GM19328 (cell line): Measurements from ENCODE around the gene KRT3.

Experiments
- ATAC-seq: cut with Tn5 transposase; IDR thresholded peaks from one replicate; pipeline ENCODE4 v1.9.1; 2021; ENCODE audit warnings: mild to moderate bottlenecking, moderate library complexity; ENCODE audit not compliant: unreplicated experiment

KRT3 gene

DNA sequence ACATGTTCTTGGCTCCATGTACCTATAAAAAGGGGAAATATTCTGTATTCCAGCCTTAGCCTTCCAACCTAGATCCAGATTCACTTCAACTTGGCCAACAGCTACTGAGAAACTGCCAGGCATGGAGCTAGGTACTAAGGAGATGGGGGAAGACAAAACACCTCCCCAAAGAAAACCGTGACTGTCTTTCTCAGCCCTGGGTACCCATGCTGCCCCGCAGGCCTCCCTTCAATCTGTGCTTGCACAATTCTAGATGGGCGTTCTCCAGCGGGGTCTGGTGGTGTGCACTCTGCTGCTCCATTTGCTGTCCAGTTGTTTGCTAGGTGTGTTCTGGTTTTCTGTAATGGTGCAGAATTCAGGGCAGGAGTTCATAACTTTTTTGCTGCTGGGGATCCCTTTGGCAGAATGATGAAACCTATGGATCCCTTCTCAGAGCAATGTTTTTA, 18.8 kb upstream of the KRT3 start:
- no peak for ATAC-seq

DNA sequence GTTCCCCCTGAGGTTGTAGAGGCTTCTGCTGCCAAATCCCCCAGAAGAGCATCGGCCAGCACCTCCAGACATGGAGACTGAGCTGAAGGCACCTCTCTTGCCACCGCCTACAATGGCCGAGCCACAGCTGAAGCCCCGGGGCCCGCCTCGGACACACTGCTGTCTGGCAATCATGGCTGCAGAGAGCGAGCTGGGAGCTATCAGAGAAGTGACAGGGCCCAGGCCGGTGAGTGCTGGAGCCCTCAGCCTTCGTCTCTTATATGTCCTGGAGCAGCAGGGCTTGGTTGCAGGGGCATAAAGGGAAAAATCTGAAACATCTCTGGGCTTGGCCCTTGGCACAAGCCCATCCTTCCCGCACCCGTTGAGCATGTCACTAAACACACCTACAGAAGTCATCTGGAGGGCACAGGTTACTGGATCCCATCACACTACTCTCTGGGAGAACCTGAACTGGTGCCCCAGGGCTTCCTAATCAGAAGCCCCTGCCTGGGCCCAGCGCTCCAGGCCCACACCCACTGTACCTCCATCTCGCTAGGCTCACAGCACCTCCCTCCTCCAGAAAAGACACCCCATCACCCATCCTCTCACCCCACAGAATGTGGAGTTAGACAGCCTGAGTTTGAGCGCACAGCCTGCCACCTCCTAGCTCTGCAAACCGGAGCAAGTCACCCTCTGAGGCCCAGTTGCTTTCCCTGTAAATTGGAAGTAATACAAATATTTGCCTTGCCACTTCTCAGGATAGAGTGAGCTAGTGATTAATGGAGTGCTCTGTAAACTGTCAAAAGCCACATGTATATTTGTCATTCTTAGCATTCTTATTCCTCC, 18.2 kb upstream of the KRT3 start, which contains the start of gene KRT4:
Gene KRT4, minus strand, starts transcription at position 232 of the 825 bp plus-strand sequence. Its CDS starts 58 bp downstream, at position 174.
- no peak for ATAC-seq

DNA sequence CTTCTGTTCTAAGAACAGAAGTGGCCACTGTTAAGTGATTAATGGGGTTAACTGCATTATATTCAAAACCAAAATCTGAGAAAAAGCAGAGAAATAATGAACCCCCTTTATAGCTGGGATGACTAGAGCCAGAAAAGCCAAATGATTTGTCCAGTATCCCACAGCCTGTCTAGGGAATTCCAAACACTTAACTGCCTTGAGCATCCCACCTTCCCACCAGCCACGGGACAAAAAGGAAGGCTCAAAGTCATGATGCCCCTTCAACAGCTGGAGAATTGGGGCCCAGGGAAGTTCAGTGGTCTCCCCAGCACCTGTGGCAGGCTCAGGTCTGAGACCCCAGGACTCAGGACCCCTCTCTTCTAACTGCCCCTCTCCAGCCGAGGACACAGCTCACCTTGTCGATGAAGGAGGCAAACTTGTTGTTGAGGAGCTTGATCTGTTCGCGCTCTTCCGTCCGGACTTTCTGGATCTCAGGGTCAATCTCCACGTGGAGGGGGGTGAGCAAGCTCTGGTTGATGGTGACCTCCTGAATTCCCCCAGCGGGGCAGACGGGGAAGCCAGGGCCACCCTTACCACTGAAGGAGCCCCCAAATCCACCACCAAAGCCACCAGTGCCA, 17.4 kb upstream of the KRT3 start:
- no peak for ATAC-seq

DNA sequence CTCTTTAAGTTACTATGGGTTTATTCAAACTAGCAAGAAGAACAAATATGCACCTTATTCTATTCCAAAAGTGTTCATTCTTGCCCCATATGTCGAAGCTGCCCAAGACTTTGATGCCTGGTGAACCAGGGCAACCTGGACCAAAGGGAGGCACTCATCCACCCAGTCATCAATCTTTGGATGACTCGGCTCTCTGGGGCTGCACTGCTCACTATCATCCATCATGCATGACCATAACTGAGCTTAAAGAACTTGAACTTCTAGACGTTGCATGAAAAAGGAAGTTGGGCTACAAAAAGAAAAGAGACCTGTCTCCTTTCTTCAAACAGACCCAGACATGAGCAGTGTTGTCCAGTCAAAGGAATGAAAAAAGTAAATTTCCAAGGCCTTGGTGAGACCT, 16.8 kb upstream of the KRT3 start:
- ATAC-seq, result no peak

DNA sequence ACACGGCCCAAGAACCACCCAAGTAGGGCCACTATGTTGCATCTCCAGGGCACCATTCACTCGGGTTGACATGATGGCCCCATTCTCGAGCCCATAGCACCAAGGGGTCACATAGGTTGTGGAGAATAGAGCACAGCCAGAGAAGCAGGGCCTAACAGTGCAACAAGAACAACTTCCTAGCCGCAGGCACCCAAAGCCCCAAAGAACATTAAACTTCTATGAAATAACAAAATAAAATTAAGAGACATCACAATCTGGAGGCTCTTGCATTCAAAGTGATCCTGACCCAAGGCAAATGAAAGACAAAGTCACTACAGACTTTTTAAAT, 16.1 kb upstream of the KRT3 start:
- ATAC-seq, result no peak

DNA sequence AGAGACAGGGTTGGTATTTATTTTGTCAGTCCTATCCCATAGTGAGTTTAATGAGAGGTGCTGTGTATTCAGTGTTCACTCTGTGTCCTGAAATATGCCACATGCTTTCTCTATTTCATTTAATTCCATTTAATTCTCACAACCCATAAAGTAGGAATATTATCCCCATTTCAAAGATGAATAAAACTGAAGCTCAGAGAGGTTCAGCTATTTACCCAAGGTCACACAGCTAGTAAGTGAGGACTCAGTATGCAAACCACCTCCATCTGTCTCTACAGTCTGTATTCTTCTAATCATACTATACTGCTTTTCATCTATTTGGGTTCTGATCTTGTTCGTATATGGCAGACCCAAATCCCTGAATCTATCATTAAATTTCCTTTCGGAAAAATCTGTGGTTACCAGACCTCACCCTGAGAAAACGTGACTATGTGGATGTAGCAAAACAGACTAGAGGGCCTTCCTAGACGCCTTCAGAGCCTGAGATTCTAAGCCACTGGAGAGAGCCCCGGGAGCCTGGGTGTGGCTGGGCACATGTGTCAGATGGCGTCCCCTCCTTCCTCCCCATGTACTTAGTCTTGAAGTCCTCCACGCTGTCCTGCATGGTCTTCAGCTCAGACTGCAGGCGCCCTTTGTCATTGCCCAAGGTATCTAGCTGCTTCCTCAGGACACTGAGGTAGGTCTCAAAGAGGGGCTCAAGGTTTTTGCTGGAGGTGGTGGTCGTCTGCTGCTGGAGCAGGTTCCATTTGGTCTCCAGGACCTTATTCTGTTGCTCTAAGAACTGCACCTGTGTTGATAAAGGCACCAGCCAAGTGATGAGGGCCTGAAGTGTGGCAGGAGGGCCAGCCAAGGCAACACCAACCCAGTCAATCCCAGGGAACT, 15.5 kb upstream of the KRT3 start:
- ATAC-seq, result no peak

DNA sequence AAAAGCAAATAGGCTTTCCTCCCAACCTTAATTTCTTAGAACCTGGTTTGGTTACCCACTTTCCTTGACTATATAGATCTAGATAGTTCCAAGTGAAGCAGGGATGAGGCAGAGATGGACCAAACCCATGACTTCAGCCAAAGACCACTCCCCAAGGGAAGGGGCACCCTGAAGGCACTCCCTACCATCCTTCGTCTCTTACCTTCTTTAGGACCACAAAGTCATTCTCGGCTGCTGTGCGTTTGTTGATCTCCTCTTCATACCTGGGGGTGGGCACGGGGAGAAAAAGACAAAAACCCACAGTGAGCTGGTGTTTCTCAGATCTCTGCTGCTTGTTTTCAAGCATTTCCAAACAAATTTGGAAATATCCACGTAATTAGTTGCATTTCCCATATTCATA, 14.6 kb upstream of the KRT3 start:
- no peak for ATAC-seq

DNA sequence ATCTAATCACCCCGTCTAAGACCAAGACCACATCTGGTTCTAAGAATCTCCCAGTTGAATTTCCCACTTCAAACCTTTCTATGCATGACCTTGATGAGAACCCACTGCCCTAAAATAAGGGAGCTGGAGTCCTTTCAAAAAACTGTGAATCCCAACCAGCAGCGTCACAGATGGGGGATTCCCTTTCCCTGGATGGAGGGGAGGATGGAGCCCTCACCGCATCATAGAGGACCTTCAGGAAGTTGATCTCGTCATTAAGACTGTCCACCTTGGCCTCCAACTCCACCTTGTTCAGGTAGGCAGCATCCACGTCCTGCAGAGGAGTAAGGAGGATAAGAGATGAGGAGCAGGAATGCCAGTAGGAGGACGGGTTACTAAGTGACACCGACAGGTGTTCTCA, 13.2 kb upstream of the KRT3 start:
- ATAC-seq, result no peak

DNA sequence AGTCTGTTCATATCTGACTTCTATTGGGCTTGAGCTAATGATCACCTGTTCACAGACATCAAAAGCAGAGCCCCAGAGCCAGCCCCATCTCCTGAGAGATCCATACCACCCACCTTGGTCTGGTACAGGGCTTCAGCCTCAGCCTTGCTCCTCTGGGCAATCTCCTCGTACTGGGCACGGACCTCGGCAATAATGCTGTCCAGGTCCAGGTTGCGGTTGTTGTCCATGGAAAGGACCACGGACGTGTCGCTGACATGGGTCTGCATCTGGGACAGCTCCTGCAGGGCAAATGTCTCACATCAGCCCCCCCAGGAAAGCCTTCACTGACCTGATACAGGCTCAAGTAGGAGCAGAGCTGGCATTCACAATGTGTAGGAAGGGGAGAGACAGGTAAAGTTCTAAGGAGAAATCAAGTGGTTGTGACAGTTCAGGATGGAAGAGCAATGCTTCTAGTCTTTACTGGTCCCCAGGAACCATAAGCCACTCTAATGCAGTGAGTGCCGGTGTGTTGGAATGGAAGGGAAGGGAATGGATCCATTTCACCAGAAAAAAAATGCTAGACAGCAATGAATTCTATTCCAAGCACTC, 12.8 kb upstream of the KRT3 start:
- ATAC-seq, result no peak

DNA sequence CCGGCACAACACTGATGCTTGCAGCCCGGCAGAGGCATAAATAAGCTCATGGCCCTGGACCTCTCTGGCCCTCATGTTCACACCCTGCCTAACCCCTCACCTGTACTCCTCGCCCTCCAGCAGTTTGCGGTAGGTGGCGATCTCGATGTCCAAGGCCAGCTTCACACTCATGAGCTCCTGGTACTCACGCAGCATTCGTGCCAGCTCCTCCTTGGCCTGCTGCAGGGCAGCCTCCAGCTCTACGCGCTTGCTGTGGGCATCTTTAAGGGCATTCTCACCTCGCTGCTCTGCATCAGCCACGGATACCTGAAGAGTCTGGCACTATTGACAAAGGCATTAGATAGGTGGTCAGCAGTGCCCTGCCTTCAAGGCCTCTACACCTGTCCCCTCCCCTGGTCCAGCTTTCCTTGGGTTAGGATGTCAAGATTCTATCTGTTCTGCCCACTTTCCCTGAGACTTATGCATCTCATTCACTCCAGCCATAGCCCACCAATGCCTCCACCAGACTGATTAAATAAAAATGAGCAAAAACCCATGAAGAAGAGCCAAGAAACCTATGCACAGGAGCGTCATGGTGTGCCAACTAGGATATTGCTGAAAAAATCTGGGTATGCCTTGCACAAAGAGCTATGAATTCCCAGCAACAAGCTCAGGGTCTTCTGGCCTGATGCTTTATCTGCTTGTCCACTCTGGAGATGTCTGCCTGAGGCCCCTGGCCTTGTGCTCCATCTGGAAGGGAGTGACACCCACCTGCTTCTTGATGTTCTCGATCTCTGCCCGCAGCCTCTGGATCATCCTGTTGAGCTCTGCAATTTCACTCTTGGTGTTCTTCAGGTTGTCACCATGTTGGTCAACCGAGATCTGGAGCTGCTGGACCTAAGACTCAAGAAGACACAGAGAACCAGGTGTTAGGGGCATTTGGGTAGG, 11.9 kb upstream of the KRT3 start:
- ATAC-seq, result no peak

DNA sequence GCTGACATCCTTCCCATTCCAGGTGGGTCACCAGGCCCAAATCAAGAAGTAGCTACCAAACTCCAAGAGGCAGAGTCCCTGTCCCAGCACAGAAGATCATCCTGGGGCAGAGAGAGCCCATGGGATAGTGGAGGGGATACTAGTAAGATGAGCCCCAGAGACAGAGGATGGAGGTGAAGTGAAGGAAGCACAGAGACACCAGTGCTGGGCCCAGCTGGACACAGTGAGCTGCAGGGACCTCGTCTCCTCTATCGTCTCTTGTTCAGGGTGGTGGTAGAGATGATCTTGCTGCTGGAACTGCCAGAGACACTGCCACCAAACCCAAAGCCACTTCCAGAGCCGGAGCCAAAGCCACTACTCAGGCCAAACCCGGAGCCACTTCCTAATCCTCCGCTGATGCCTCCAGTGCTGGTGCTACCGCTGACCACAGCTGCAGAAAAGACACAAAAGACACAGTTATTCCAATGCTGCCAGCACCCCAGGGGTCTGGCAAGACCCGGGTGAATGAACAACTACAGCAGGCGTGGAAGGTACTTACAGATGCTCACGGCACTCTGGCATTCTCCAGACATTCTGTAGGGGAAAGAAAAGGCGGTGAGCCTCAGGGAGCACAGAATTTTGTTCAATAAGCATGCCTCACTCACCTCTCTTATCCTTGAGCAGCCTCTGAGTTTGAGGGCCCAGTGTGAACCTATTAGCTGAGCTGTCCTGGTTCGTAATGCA, 11.1 kb upstream of the KRT3 start:
- ATAC-seq, result no peak

DNA sequence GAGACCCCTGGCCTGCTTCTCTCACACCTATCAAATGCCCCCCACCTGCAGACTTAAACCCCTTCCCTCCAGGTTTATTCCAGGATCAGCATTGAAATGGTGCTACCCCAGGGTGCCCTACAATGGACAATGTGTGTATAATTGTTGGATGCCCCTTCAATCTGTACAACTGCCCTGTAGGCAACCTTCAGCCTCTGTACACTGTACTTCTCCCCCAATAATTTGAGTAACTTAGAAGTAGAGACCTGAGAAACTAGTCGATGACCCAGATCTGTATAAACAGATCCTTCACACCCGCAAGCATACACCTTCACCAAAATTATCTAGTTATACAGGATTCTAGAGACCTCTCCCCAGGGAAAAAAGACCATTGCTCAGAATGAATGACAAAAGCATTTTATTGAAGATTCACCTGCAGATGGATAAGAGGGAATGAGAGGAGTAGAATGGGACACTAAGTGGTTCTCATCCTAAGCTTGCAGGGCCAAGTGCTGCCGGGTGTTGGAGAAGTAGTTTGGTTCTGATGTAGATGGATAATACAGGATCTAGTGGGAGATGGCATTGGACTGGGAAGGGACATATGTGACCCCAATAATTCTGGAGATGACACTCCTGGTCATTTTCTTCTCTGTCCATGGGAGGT, 10.4 kb upstream of the KRT3 start:
- no peak for ATAC-seq

DNA sequence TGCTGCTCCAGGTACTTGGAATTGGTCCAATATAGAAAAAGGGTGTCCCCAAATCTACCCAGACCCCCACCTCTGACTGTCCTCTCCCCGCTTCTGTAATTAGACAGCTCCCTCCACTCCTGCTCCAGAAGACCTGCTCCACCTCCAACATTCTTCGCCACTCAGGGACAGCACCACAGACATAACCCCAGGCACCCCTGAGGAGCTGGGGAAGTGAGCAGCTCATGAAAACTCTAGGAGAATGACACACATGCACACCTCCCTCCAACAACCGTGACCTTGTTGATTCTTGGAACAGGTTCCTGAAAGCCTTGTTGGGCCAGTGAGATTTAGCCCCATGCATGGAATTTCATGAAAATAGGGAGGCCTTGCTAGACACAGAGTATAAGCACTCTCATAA, 9.8 kb upstream of the KRT3 start:
- no peak for ATAC-seq

DNA sequence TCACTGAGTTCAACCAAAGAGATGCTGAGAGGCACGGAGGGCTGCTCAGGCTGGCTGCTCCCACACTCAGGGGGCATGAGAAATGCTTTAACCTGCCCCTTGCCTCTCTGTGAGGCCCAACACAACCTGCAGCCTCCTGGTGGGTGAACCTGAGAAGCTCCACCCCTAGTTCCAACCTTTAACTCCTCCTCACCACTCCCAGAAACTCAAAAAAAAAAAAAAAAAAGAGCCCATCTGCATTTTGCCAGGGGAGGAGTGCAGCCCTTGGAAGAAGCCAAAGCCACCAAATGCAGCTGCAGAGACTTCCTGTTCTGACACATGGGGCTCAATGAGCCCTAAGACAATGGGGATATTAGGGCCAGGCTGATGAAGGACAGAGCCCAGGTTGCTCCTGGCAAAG, 9.1 kb upstream of the KRT3 start:
- no peak for ATAC-seq

DNA sequence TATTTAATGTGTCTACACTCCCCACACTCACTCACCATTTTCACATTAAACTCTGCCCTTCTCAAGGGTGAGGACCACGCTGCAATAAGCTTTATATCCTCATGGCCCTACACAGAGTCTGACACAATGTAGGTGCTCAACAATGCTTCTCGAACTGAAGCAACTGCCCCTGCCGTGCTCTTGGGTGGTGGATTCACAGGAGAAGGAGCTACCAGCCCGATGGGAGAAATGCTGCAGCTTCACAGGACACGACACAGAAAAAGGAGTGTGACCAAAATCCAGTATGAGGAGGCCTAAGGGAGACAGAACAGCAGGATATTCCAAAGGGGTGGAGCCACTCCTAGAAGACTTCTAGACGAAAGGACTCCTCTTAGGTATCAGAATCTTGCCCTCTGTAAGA, 6.5 kb upstream of the KRT3 start:
- ATAC-seq, result no peak

DNA sequence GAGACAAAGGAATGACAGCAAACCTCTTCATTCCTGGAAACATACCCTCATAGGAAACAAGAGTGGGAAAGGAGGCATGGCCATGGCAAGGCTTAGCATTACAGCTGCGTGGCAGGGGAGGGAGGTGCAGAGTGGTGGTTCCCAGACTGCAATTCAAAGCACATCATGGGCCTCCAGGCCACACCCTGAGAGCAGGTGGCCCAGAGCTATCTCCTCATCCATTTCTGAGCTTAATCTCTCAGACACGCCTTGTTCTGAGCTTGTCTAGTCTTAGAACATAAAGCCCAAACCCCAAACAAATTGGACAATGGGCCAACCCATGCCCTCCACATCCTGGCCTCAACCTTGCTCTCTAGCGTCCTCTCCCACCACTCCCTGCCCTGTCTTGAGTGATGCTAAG, 5.9 kb upstream of the KRT3 start:
- ATAC-seq, result no peak

DNA sequence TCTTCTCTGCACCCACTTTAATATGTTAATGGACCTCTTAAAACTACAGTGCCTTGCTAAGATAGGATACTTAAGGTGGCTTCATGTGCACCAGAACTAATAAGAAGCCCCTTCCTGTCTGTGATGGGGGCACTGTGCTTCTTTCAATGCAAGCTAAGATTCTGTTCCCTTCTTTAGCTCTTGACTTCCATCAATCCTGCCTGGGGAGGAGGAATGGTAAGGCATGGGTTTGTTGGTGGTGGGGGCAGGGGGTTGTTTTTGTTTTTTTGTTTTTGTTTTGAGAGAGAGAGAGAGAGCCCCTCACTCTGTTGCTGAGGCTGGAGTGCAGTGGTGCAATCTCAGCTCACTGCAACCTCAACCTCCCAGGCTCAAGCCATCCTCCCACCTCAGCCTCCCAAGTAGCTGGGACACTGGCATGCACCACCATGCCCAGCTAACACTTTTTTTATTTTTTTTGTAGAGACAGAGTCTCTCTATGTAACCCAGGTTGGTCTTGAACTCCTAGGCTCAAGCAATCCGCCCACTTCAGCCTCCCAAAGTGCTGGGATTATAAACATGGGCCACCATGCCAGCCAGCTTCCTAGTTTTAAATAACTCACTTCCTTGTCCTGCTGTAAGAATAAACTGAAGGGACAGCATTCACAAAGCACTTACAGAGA, 4.5 kb upstream of the KRT3 start:
- ATAC-seq, result no peak

DNA sequence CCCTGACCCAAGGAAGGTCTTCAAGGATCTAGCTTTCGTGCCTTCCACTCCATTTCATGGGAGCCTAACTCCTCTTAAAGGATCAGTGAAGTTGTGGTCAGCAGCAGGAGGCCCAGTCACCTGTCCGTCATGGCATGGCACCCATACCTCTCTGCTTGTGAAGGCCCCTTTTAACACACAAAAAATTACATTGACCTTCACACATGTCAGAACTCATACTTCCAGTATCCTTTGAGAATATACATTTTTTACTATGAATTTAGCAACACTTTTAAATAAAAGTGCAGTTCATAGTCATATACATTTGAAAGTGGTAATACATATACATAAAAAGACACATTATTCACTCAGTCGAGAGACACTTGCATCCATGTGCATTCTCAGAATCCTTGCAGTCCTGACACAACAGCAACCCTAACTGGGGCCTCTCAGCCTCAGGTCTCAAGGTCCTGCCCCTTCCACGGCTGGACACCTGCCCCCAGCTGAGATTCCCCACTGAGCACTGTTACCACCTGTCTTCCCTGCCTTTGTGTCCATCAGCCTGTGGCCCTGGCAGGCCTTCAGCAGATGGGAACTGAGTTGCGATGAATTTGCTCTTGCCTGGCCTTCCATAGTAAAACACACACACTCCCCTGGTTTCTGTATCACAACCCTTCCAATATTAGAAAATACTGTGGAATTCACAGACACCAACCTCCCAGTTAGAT, 3.7 kb upstream of the KRT3 start:
- no peak for ATAC-seq
